CD1c-positive myeloid dendritic cell (primary cell): ENCODE measurements around the gene HOPX.
A peak's percentile ranks its signal among the peaks of the same experiment; 100 is the strongest.
"Not testable (repeated sequence)": the region's sequence is repeated elsewhere in the genome, so short reads cannot be mapped to it uniquely, and the experiment has no call there.

ENCODE experiments used
- DNase-seq: peaks from one replicate; pipeline ENCODE4 v3.0.0-alpha.2; 2016; ENCODE audit errors: extremely low spot score

The HOPX gene

GRCh38 chr4:56654238-56654632, 26.9 kb downstream of the HOPX start:
- DNase-seq, result no peak

DNA sequence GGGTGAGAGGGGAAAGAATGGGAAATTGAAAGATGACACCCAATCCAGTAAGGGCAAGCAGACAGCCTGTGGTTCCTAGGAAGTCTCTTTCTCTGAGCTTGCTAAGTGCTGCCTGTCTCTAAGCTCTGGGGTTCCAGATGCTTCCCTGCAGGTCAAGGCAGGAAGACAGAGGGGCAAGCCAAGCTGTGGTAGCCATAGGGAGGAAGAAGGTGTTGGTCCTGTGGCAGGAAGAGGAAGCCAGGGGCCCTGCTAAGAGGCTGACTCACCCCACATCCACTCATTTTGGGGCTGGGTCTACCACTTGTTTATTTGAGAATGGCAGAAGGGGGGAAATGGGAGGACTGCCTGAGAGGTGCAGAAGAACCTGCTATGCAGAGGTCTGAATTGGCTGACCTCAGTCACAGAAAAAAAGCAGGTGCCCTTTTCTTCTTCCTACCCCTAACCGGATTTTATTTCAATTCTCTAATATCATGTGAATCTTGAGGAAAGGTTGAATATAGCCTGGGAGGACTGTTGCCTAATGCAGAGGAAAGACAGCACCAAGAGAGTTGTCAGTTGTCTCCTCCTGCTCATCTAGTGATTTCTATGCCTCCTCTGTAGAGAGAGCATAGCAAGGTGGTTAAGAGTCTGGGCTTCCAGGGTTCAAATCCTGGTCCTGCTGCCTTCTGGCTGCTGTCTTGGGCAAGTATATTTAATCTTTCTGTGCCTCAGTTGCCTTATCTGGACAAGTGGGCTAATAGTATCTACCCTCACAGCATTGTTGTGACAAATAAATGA, 27.4 kb downstream of the HOPX start:
- DNase-seq, result no peak

DNA sequence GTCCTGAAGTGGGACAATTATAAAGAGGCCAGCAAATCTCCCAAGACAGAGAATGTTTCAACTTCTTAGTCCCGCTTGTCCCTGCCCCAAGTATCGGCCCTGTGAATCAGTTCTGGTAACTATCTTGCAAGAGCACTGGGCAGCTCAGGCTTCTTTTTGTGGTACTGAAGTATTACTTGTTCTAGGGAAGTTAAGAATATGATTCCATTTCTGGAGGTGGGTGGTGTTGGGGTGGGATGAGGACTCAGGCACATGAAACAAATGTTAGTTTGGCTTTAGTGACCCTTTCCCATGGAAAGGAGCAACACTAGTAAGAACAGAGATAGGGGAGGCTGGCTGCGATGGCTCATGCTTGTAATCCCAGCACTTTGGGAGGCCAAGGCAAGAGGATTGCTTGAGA, 28.9 kb downstream of the HOPX start:
- DNase-seq, result no peak

- DNase-seq, result no peak
Measured at GRCh38 chr4:56651056-56651350, 30.1 kb downstream of the HOPX start.

DNA sequence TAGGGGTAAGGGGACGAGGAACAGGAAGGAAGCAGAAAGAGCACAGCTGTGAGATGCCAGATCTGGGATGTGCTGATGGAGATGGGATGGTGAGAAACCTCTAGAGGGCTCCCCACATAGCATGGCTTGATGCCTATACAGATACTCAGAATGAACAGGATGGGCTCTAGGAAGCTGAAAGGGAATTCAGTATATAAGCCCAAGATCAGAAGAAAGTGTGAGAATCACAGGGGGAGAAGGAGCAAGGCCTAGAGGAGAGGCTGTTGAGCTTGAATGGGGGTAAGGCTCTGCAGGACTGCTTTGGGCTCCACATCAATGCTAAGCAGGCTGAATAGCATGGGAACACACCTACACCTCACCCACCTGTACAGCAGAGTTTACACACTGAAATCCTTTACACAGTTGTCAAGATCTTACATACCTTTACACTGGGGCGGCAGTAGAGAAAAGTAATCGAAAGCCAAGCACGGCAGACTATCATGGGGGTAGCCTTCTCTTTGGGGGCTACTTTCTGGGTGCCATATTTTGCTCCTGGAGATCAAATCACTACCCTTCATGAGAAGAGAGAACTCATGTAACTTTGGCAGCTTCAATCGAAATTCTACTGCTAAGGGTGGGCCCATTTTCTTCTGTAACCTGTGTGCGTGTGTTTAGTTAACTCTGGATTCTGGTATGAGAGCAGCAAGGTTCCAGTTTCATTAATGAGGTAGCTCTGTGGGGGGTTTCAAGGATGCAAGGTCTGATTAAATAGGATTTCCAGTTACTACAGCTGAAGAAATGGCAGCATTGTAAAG, 30.6 kb downstream of the HOPX start:
- DNase-seq, result no peak

- peak; percentile 24 for DNase-seq
Measured at GRCh38 chr4:56649445-56650261, 31.4 kb downstream of the HOPX start.

DNA sequence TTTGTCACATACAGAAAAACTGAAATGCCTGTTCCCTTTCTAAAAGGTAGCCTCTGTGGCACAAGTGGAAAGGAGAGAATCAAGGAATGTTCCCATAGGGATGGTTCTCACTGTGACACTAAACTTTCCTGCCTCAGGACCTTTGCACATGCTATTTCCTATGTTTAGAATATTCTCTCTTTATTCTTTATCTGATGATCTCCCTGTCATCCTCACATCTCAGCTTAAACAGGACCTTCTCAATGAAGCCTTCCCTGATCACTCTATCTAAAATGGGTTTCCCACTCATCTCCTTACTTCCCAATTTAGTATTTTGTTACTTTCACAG, 32.3 kb downstream of the HOPX start:
- DNase-seq, result no peak

DNA sequence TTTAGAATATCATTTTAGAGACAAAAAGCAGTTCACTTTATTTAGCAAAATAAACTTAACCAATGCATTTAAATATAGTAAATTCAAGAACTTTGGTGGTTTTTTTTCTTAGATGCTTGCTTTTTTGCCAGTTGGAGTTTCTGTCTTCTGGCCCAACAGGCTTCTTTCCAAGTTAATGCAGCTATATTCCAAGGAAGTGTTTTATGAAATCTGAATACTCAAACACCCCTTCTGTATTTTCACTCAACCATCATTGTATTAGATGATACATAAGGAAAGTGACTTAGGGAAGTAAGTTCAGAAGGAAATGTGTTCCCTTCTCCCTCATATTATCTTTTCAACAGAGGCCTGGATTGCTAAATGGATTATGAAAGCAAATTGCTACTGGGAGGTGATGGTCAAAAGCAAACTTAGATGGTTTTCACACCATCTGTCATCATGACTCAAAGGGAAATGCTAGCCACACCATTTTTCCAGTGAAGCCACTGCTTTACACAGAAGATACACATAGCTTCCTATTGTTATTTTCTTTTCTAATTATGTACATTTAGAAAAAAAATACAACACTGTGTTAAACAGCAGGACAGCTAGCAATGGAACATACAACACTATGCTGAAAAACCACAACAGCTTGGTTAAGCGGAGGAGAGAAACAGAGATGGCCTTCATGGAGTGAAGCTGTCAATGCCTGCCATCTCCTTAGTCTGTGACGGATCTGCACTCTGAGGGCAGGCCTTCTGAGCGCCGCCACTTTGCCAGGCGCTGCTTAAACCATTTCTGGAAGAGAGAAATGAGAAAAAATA, 32.9 kb downstream of the HOPX start:
- peak; percentile 58 for DNase-seq

GRCh38 chr4:56646341-56646740, 34.8 kb downstream of the HOPX start:
- DNase-seq, result no peak

DNA sequence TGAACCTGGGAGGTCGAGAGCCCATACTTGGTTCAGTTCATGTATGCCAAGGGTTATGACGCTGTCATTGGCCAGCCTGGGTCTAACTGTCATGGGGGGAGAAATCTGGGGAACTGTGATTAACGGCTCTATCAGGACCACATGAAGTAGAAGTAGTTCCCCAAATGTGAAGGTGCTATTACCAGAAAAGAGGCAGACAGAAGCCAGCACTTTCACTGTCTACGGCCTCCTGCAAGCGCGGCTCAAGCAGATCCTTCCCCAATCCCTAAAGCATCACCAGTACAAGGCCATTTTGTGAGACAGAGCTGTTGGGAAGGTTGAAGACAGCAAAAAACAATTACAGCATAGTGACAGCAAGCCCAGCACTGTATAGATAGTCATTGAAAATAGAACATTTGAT, 37.5 kb downstream of the HOPX start:
- no peak for DNase-seq

DNA sequence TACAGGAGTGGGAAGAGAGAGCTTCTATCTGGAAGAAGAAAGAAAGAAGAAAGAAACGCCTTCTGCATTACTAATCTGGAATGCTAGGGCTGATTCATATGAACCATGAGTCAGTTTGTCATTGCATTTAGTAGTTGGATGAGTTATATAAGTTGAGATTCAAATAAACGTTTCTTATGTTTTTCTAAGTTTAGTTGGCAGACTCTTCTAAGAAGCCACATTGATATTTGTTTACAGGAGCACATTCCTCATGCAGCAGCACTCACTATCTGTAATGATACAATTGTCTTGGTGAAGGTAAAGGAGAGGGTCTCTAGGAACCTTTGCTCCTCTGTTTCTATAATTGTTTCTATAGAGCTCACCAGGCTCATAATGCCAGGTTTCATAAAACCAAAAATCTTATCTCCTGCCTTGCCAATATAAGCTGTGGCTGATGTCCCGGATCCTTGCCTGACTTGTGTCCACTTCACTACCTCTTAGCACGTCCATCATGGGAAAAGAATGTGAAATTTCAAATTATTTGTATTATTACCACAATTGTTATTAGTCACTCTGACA, 39.5 kb downstream of the HOPX start:
- no peak for DNase-seq

DNA sequence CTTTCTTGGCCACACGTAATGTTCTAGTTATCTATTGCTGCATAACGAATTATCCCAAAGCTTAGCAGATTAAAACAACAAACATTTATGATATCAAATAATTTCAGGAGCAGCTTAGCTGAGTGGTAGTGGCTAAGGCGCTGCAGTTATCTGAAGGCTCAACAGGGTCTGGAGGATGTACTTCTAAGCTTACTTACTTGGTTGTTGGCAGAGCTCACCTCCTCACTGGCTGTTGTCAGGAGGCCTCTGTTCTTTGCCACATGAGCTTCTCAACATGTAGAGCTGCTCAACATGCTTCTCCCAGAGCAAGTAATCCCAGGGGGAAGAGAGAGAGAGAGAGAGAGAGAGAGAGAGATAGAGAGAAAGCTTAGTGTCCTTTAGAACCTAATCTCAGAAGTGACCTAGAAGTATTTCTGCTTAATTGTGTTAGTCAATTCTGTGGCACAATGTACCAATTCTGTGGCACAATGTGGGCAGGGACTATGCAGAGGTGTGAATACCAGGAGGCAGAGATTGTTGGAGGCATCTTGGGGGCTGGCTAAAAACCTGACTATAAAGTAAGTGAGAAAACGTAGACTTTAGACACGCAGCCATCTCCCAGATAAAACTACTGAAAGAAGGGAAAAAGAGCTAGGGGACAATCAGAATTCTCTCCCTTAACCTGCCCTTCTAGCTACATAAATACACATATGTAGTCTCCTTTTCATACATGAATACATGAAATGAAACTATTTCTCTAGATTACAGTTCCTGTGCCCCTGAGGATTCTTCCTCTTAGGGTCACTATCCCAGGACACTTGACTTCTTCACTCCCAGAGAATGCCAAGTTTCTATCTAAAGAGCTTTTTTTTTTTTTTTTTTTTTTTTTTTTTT, 40.2 kb downstream of the HOPX start:
- no peak for DNase-seq

DNA sequence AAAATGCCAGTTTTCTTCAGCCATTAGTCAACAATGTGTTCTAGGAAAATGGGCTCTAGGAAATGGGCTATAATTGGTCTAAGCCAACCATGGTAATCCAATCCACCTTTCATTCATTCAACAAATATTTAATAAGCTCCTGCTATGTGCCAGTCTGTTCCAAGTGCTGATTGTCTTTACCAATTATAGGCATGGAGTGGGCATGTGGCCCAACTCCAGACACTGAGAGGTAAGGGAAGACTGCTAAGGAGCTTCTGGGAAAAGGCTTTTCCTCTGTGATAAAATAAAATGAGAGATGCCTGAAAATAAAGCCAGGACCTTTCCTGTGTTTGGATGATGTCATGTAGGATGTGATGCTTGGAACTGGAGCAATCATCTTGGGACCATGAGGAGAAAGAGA, 43.3 kb downstream of the HOPX start:
- DNase-seq, result no peak

GRCh38 chr4:56637154-56637553, 43.9 kb downstream of the HOPX start:
- DNase-seq, result no peak

- DNase-seq, result not testable (repeated sequence)
Measured at GRCh38 chr4:56634954-56635353, 46.1 kb downstream of the HOPX start.

GRCh38 chr4:56633486-56633885, 47.6 kb downstream of the HOPX start:
- DNase-seq, result no peak

DNA sequence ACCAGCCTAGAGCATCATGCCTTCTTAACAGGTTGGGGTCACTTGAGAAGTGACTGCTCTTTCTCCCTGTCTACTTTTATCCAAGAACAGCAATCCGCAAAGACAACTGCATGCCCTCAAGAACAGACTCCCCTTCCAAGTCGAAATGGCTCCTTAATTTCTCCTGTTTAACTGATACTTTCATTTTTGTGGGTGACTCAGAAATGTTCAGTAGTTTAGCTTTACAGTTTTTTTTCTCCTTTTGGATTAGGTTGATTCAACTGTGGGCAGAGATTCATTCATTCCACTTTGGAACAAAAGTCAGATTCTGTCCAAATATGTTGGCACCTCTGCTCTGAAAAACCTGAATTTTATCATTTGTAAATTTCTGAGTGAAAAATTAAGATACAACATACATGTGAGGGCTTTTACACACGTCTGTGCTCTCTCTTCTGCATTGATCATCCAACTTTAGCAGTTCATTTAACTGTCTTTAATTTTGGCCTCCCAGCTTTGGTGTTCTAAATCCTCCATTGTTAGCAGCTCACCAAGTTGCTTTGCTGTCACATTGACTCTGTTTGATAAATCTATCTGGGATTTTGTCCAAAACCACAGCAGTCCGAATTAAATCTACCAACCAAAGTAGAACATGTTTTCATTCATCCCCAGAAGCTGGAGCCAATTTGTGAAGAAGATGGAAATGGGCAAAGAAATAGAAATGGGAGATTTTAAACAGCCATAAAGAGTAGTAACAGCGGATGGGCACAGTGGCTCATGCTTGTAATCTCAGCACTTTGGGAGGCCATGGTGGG, 50.0 kb downstream of the HOPX start:
- no peak for DNase-seq

DNA sequence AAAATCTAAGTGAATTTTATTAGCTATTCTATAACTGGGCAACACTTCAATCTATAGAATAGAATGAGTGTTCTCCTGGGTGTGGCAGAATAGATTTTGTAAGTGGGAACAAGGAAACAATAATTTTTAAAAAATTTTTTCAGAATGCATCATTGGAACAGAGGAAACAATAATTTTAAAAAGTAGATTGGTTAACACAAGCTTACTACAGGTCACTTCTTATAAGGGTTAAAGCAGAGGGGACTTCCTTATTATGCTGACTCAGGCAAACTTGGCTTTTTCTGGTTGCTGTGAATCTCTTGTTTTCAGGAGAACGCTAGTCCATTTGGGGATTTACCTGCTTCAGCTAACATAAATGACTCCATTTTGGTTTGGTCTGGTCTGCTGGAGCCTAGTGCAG, 52.5 kb downstream of the HOPX start:
- DNase-seq, result no peak

DNA sequence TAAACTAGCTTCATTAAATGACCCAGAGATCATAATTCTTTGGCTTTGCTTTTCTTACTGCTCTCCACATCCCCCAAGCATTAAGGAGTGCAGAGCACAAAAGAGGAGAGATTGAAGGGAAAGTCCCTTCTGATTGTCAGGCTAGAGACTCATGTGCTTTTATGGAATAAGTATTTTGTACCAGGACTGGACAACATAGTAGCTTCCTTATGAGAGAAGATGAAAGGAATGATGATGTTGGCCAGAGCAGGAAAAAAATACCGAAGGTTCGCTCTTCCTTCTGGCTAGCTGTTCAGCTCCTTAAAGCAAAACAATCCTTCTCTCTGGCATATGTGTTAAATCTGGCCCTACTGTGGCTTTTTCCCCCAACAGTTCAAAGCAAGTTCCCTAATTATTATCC, 53.1 kb downstream of the HOPX start:
- DNase-seq, result no peak

DNA sequence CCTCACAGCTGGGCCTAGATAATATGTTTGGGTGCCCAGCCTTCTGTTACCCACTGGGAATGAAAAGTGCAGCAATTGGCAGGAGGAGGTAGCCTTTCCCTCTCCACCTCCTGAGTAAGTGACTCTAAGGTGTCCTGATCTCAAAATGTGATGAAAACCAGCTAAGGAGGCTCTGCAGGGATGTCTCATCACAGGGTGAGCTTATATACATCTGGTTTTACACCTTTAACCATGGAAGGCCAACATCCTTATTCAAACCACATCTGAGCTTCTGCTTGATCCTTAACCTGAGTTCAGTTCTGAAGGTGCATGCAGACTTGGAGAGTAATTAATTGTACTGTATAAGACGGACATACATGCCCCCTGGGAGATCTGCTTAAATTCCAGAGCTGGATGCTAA, 53.7 kb downstream of the HOPX start:
- DNase-seq, result no peak
